ENCODE data around the gene MAPK8IP1.

MAPK8IP1 gene

GRCh38 chr11:45858751-45859398, 26.6 kb upstream of the MAPK8IP1 start:
- DNase-seq (ENCODE audit: low spot score) (no peak), ATAC-seq (ENCODE audit: low read depth) (no peak)
- TF ChIP-seq CTCF (IDR thresholded peaks at IDR 0.05; ENCODE audit: poor library complexity, severe bottlenecking): no peak
- H3K27ac ChIP-seq (ENCODE audit: poor library complexity, severe bottlenecking): no peak overlapping the region
- peaks cover 52% of the 10 kb centered on the region for H3K36me3 ChIP-seq (ENCODE audit: low read depth)
- H3K4me1 ChIP-seq (ENCODE audit: insufficient read depth, poor library complexity, severe bottlenecking): no peaks in the 10 kb centered on the region
- no peaks in the 10 kb centered on the region for H3K27me3 ChIP-seq (ENCODE audit: insufficient read depth, poor library complexity, severe bottlenecking)
- H3K9me3 ChIP-seq (ENCODE audit: severe bottlenecking): no peaks in the 10 kb centered on the region
- no peak overlapping the region for H3K4me3 ChIP-seq (ENCODE audit: severe bottlenecking)

- Histone ChIP-seq H3K27me3 (ENCODE audit: insufficient read depth, poor library complexity, severe bottlenecking) (no peaks in the 10 kb centered on the region), H3K4me3 (ENCODE audit: severe bottlenecking) (no peak overlapping the region), H3K27ac (ENCODE audit: poor library complexity, severe bottlenecking) (no peak overlapping the region), H3K36me3 (ENCODE audit: low read depth) (peaks cover 55% of the 10 kb centered on the region), H3K9me3 (ENCODE audit: severe bottlenecking) (no peaks in the 10 kb centered on the region), H3K4me1 (ENCODE audit: insufficient read depth, poor library complexity, severe bottlenecking) (no peaks in the 10 kb centered on the region)
- DNase-seq (ENCODE audit: low spot score) (no peak), ATAC-seq (ENCODE audit: low read depth) (peak; percentile 65)
- no peak for TF ChIP-seq CTCF (IDR thresholded peaks at IDR 0.05; ENCODE audit: poor library complexity, severe bottlenecking)
These were observed 25.8 kb upstream of the MAPK8IP1 start for GRCh38 chr11:45859661-45860140.

GRCh38 chr11:45860348-45860747, 25.1 kb upstream of the MAPK8IP1 start:
- no peak for ATAC-seq (ENCODE audit: low read depth)
- H3K4me1 ChIP-seq (ENCODE audit: insufficient read depth, poor library complexity, severe bottlenecking): no peaks in the 10 kb centered on the region
- no peak for TF ChIP-seq CTCF (IDR thresholded peaks at IDR 0.05; ENCODE audit: poor library complexity, severe bottlenecking)
- H3K27ac ChIP-seq (ENCODE audit: poor library complexity, severe bottlenecking): no peak overlapping the region
- H3K9me3 ChIP-seq (ENCODE audit: severe bottlenecking): no peaks in the 10 kb centered on the region
- H3K36me3 ChIP-seq (ENCODE audit: low read depth): peaks cover 58% of the 10 kb centered on the region
- DNase-seq (ENCODE audit: low spot score): no peak
- no peak overlapping the region for H3K4me3 ChIP-seq (ENCODE audit: severe bottlenecking)
- H3K27me3 ChIP-seq (ENCODE audit: insufficient read depth, poor library complexity, severe bottlenecking): no peaks in the 10 kb centered on the region

GRCh38 chr11:45860764-45861510, 24.5 kb upstream of the MAPK8IP1 start:
- Histone ChIP-seq H3K4me3 (ENCODE audit: severe bottlenecking) (no peak overlapping the region), H3K4me1 (ENCODE audit: insufficient read depth, poor library complexity, severe bottlenecking) (no peaks in the 10 kb centered on the region), H3K27me3 (ENCODE audit: insufficient read depth, poor library complexity, severe bottlenecking) (no peaks in the 10 kb centered on the region), H3K27ac (ENCODE audit: poor library complexity, severe bottlenecking) (no peak overlapping the region), H3K9me3 (ENCODE audit: severe bottlenecking) (no peaks in the 10 kb centered on the region), H3K36me3 (ENCODE audit: low read depth) (peaks cover 57% of the 10 kb centered on the region)
- no peak for DNase-seq (ENCODE audit: low spot score)
- no peak for TF ChIP-seq CTCF (IDR thresholded peaks at IDR 0.05; ENCODE audit: poor library complexity, severe bottlenecking)
- no peak for ATAC-seq (ENCODE audit: low read depth)

- no peak for ATAC-seq (ENCODE audit: low read depth)
These were observed 21.4 kb upstream of the MAPK8IP1 start for GRCh38 chr11:45864041-45864440.

More at GRCh38 chr11:45864041-45864440, 21.4 kb upstream of the MAPK8IP1 start:
- no peak for DNase-seq (ENCODE audit: low spot score)
- H3K9me3 ChIP-seq (ENCODE audit: severe bottlenecking): no peaks in the 10 kb centered on the region
- H3K36me3 ChIP-seq (ENCODE audit: low read depth): peaks cover 46% of the 10 kb centered on the region
- H3K27ac ChIP-seq (ENCODE audit: poor library complexity, severe bottlenecking): no peak overlapping the region
- no peak for TF ChIP-seq CTCF (IDR thresholded peaks at IDR 0.05; ENCODE audit: poor library complexity, severe bottlenecking)
- no peaks in the 10 kb centered on the region for H3K4me1 ChIP-seq (ENCODE audit: insufficient read depth, poor library complexity, severe bottlenecking)
- H3K27me3 ChIP-seq (ENCODE audit: insufficient read depth, poor library complexity, severe bottlenecking): no peaks in the 10 kb centered on the region
- no peak overlapping the region for H3K4me3 ChIP-seq (ENCODE audit: severe bottlenecking)
